Measurements from ENCODE around the gene SFRP5.

Gene SFRP5

GRCh38 chr10:97763947-97764346 is 7.9 kb downstream of the SFRP5 start:
- no peak for DNase-seq

GRCh38 chr10:97763411-97763810 is 8.4 kb downstream of the SFRP5 start:
- no peak for DNase-seq

- no peak for DNase-seq
These were observed 9.0 kb downstream of the SFRP5 start for GRCh38 chr10:97762816-97763215.

- no peak for DNase-seq
These were observed 9.7 kb downstream of the SFRP5 start for GRCh38 chr10:97762056-97762455.

GRCh38 chr10:97761331-97761865 is 10.4 kb downstream of the SFRP5 start:
- DNase-seq: no peak

GRCh38 chr10:97760461-97761257 is 11.1 kb downstream of the SFRP5 start:
- DNase-seq: no peak

- DNase-seq: no peak
These were observed 11.9 kb downstream of the SFRP5 start for GRCh38 chr10:97759946-97760345.

- DNase-seq: peak in 1 of 2 experiments; percentile 24
These were observed 12.5 kb downstream of the SFRP5 start for GRCh38 chr10:97759158-97759887.

GRCh38 chr10:97757471-97757870 is 14.3 kb downstream of the SFRP5 start:
- no peak for DNase-seq

GRCh38 chr10:97755718-97756117 is 16.1 kb downstream of the SFRP5 start:
- no peak for DNase-seq

- DNase-seq: no peak
These were observed 17.1 kb downstream of the SFRP5 start for GRCh38 chr10:97754726-97755125.

GRCh38 chr10:97752956-97753355 is 18.8 kb downstream of the SFRP5 start:
- no peak for DNase-seq

- DNase-seq: no peak
These were observed 23.7 kb downstream of the SFRP5 start for GRCh38 chr10:97748116-97748515.

GRCh38 chr10:97747573-97747972 is 24.2 kb downstream of the SFRP5 start:
- DNase-seq: no peak

- no peak for DNase-seq
These were observed 27.3 kb downstream of the SFRP5 start for GRCh38 chr10:97744405-97745035.

GRCh38 chr10:97743169-97743943 is 28.4 kb downstream of the SFRP5 start:
- no peak for DNase-seq

GRCh38 chr10:97740613-97741012 is 31.2 kb downstream of the SFRP5 start:
- no peak for DNase-seq

- DNase-seq: no peak
These were observed 33.2 kb downstream of the SFRP5 start for GRCh38 chr10:97738616-97739015.

- no peak for DNase-seq
These were observed 34.0 kb downstream of the SFRP5 start for GRCh38 chr10:97737770-97738265.

GRCh38 chr10:97736902-97737769 is 34.7 kb downstream of the SFRP5 start, which contains the start of gene ZFYVE27:
TSS of gene ZFYVE27 (plus strand) at chr10:97737128. CDS start at chr10:97738478, 1,350 bp downstream.
- DNase-seq: peak; percentile 59 to 80

GRCh38 chr10:97736403-97736901 is 35.3 kb downstream of the SFRP5 start:
- DNase-seq: no peak
